Right hindlimb (tissue), 1 donor: ENCODE results near the gene SOX5.
"Not testable (repeated sequence)": the region's sequence is repeated elsewhere in the genome, so short reads cannot be mapped to it uniquely, and the experiment has no call there.

Experiments used
- DNase-seq: peaks from one replicate; pipeline ENCODE4 v3.0.0-alpha.2; 2018

The SOX5 gene

DNA sequence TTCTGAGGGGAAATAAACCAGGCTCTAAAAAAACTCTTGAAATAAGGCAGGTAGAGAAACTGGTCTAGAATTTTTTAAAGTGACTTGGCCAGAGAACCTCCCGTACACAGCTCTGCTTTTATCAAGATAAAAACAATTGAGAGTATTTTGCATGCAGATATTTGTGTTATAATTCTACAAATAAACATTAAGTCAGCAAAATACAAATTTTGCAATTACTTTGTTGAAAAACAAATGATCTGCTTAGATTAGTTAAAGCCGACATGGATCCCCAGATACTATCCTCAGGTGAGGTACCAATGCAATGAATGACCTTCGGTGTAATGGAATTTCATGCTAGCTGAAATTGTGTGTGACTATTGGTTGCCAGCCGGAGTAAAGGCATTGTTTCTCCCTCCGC lies 197.2 kb downstream of the SOX5 start:
- no peak for DNase-seq

DNA sequence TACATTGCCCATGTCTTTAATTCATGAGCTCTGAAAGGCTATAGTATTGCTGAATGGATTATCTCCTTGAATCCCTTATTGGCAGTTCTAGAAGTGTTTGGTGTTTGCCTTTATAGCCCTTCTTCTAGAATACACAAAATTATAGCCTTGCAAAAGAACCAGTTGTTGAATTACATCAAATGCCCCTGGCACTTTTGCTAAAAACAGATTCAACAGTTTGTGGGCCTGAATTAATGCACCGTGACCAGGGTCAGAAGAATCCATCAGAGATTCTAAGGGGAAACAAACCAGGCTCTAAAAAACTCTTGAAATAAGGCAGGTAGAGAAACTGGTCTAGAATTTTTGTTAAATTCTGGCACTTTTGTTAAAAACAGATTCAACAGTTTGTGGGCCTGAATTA lies 197.8 kb downstream of the SOX5 start:
- no peak for DNase-seq

DNA sequence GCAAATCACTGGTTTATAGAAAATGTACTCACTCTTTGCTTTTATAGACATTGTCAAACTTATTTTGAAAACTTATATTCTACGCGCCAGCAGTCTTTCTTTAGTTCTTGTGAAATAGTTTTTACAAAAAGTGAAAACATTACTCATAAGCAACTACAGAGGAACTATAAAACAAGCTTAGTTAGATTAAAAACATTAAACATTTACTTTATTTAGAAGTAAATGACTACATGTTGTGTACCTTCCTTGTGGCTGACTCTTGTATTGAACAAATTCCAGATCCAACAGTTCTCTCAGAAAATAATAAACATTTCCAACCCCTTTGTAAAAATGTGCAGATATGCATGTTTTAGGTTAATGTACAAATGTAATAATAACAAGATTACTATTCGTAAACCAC lies 198.5 kb downstream of the SOX5 start:
- no peak for DNase-seq

DNA sequence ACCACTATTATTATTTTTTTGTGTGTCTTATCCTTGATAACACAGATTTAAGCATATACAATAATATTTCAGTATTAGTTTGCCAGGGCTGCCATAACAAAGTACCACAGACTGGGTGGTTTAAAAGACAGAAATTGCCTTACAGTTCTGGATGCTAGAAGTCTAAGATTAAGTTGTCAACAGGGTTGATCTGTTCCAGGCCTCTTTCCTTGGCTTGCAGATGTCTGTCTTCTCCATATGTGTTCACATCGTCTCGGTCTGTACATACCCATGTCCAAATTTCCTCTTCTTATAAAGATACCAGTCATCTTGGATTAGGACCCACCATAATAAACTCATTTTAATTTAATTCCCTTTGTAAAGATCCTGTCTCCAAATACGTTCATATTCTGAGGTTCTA lies 204.8 kb downstream of the SOX5 start:
- no peak for DNase-seq

DNA sequence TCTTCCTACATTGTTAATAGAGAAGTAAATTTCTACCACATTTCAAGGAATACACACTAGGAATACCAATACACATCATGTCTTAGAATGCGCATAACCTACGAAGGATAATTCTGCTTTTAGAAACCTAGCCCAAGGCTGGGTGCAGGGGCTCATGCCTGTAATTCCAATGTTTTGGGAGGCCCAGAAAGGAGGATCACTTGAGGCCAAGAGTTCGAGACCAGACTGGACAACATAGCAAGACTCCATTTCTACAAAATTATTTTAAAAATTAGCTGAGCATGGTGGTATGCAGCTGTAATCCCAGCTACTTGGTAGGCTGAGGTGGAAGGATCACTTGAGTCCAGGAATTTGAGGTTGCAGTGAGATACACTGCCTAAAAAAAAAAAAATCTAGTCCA lies 206.9 kb downstream of the SOX5 start:
- no peak for DNase-seq

DNA sequence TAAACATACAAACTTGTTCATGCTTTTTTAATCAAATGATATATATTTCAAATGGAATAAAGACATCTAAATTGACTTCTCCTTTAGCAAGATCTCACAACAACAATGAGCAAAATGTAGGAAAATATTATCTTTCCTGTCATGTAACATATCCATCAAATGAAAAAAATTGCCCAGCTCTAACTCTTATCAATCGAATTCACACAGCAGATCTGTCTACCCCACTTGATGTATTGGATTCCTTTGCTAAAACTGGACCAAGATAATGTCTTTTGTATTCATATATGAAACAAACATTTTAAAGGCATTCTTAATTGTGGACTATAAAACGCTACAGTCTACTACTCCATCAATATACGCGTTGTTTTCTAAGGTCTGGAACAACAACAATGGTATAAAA lies 218.0 kb downstream of the SOX5 start:
- no peak for DNase-seq

DNA sequence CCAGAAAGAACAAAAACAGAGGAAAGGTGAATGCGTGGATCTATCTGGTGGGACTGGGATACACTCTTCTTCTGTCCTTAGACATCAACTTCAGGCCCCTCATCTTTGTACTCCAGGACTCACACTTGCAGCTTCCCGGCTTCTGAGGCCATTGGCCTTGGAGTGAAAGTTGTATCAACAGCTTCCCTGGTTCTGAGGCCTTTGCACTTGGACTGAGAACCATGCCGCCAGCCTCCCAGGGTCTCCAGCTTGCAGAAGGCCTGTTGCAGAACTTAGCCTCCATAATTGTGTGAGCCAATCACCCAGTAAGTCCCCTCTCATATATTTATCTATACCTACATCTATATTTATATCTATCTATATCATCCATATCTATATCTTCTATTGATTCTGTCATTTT lies 218.4 kb downstream of the SOX5 start:
- DNase-seq: no peak

DNA sequence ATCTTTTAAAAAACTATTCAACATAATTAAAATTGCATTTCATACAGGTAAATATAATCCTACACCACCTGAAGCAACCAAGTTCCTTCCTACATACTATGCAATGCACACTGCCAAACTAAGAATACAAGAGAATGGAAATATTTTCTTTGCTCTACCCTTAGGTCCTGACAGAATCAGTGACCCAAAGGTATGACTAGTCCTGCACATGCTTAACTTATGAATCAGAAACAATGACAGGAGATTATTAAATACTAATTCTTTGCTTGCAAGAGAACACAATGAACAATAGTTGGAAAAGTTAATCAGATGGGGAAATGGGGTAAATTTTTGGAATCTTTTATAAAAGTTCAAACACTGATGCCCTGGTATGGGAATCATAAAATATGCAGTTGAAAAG lies 220.1 kb downstream of the SOX5 start:
- no peak for DNase-seq

DNA sequence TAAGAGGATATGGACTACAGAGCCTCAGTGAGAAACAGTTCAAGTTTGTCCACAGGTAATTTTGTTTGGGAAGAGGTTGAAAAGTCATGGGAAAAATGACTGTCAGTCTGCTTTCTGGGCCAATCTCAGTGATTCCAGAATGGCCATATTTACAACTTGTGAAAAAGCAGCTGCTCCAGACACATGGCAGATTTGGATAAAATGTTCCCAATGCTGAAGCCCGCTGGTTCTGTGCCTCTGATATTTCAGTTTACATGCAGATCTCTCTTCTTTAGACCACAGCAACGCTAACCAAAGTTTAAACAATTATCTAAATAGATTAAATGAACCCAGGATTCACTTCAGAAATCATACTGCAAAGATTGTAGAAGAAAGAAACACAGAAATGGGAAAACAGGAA lies 222.8 kb downstream of the SOX5 start:
- DNase-seq: no peak

DNA sequence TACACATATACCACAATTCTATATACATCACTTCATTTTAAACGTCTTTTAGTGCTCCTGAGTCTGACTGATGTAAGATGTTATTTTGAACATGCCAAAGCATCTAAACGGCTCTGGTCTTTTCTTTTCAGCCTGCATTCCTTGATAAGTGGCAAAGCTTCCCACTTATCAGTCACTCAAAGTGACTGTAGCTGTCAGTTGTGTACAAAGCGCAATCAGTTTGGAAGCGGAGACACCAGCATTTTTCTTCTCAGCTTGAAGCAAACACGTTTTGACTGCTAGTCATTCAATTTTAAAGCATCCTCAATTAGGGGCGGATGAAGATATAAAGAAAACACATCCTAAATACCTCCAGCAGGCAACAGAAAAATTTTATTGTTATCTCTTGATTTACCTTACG lies 226.8 kb downstream of the SOX5 start:
- no peak for DNase-seq

DNA sequence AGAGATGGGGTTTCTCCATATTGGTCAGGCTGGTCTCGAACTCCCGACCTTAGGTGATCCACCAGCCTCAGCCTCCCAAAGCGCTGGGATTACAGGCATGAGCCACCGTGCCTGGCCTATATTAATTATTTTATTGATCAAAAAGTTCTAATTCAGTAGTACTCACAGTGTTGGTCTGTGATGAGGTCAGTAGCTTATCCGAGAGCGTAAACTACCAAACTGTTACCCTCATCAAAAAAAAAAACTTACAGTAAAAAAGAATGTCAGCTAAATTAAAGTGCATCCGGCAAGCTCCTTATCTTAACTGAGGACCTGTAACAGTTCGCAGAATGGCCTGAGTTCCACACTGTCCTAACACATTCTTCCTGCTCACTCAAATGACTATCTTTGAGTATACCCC lies 228.2 kb downstream of the SOX5 start:
- no peak for DNase-seq

DNA sequence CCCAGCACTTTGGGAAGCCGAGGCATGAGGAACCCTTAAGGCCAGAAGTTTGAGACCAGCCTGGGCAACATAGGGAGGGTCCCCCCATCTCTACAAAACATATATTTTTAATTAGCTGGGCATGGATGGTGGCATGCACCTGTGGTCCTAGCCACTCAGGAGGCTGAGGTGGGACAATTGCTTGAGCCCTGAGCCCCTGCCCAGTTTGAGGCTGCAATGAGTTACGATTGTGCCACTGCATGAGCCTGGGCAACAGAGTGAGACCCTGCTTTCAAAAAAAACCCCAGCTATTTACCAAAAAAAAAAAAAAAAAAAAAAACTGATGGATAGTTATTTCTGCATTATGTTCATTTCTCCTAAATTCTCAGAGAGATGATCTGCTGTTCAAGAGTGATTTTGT lies 230.0 kb downstream of the SOX5 start:
- no peak for DNase-seq

DNA sequence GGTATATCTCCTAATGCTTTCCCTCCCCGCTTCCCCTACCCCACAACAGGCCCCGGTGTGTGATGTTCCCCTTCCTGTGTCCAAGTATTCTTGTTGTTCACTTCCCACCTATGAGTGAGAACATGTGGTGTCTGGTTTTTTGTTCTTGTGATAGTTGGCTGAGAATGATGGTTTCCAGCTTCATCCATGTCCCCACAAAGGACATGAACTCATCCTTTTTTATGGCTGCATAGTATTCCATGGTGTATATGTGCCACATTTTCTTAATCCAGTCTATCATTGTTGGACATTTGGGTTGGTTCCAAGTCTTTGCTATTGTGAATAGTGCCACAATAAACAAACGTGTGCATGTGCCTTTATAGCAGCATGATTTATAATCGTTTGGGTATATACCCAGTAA lies 239.1 kb downstream of the SOX5 start:
- not testable (repeated sequence) for DNase-seq

DNA sequence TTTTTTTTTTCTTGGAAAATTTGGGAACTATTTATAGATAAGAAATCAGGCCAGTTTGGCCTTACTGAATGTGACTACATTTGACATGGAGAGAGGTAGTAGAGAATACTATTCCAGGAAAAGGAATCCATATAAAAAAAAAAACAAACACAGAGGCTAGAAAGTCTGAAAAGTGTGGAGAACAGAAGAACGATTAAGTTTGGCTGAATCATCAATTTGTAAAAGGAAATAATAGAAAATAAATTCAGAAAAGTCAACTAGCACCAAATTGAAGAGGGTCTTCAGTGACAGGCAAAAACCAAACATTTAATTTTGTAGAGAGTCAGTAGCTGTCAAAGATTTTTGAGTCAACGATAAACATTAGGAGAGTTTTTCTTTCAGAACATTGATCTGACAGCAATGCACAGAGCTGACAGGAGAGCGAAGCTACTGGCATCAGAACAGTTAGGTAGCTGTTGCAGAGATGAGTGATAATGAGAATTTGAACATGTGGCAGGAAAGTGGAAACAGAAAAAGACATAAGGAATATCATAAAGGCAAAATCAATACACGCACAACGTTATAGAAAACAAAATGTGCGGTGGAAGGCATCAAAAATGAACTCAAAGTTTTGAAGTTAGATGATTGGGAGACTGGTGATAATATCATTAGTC lies 241.2 kb downstream of the SOX5 start:
- no peak for DNase-seq

DNA sequence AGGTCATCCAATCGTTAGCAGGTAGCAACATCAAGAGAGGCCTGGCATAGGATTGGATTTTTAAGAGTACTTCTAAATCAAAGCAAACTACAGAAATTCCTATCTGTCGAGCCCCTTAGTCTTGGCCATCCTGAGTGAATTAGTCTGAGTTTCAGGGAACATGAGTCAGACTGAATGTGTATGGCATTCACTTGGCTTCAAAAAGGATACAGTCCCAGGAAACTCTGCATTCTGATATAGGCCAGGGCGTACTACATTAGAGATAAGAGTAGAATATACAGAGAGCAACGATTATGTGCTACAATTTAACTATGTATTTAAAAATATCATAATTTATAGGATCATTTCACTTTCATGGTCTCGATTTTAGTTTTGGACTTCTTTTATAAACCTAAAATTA lies 242.2 kb downstream of the SOX5 start:
- DNase-seq: no peak

DNA sequence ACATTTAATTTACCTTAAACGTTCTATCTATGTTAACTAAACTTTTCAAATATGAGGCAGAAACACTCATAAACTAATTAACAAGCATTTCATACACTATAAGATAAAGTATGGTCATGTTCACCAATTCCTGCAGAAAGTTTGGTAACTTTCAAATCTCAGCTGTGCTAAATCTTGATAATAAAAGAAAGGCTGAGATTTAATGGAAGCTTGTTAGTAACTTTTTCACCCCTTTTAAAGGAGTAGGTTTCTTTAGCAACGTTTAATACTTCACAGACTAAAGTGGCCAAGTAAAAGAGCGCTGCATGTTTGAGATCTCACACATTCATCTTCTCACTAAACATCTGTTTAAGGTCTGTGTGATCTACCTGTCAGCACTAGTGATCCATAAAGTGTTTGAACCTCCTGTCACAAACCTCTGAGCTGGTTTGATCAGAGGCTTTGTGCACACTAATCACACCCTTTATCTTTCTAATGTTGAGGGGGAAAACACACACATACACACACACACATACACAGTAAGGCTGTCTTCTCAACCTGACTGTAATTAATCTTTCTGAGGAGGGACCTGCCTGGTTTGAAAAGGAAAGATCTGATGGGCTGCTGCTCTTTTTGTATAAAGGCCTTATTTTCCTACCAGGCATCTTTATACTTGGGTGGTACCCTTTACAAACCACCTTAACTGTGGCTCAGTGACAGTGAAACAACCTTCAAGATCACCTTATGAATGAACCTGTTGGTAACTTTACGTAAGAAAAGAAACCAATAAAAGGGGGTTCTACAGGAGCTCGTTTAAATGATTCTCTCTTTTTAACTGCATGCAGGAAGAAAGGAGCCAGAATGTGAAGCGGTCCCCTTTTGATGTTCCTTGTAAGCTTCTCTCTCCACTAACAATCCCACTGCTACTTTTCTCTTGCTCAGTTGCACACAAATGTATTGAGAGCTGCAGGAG lies 244.2 kb downstream of the SOX5 start:
- DNase-seq: no peak

DNA sequence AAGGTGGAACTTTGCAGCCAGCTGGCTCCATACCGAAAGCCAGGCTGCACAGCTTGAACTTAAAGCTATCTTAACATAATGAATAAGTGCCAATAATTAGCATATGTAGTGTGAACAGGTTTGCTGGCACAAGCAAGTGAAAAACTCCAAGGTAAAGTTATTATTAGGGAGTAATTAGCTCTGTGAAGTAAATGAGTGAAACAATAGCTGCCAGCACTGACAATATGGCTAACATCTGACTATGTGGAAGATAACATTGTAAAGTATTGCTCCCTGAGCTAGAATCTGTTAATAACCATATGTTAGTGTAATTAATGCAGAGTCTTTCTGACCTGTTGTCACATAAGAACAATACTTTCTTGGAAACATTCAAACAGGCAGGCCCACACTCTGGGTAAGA lies 246.4 kb downstream of the SOX5 start:
- DNase-seq: no peak

DNA sequence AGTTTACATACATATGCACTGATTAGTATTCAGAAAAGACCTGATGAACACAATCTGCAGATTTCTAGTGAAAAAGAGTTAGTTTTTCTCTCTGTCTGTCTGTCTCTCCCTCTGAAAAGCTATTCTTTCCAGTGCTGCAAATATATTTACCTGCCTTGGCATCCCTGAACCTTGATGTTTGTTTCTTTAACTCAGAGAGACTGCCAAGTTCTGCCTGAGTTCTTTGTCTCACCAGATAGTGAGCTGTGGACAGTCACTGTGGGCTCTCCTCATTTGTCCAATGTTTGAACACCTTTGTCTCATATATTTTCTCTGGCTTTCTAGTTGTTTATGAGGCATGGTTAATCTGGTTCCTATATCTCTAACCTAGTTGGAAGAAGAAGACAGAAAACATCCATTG lies 250.4 kb downstream of the SOX5 start:
- DNase-seq: no peak

DNA sequence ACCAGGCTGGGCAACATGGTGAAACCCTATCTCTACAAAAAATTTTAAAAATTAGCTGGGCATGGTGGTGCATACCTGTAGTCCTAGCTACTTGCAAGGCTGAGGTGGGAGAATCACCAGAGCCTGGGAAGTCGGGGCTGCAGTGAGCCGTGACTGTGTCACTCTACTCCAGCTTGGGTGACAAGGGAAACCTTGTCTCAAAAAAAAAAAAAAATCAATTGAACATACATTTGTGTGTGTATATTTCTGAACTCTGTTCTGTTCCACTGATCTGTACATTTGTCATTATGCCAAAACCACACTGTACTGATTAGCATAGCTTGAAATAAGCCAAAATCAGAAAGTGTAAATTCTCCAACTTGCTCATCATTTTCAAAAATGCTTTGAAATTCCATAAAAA lies 254.6 kb downstream of the SOX5 start:
- no peak for DNase-seq

DNA sequence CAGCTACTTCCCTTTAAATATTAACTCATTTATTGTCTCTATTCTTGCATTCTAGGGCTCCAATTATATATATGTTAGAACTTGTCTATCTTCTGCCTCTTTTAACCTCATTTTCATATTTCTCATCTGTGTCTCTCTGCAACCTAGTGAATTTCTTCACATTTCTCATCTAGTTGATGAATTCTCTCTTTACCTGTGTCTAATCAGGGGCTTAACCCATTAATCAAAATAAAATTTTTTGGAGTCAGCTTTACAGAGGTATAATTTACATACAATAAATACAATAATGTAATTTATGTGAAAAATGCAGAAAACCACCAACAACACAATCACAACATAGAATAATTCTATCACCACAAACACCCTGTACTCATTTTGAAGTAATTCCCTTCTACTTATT lies 255.2 kb downstream of the SOX5 start:
- DNase-seq: no peak

DNA sequence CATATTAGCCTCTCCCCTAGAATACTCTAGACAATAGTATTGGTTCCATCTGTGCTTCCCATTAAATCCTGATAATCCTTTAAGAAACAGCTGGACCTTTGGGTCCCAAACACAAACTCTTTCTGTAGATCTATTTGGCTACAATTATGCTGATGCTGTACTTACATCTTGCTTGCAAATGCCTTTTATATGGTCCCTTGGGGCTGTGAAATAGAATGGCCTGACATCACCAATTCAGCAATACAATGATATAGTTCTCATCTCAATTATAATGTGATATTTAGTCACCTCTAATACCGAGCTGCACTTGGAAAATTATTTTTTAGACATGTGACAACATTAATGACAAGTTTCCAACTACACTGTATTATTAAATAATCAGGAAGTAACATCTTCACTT lies 261.5 kb downstream of the SOX5 start:
- no peak for DNase-seq

DNA sequence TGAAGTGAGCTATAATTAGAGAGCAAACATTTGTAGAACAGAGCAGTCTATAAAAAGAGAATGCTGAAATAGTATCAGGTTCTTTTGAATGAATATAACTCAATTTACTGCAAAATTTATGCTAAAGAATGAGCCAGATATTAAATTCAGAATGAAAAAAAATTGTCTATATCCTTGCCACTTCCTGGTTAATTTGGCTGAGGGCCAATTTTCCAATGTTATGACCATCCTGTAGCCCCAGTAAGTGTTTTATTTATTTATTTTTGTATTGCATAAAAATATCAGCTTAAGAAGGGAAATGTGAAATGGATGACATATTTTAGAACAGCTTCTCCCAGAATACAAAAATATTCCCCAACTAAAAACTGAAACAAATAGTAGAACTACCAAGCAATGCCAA lies 263.4 kb downstream of the SOX5 start:
- no peak for DNase-seq

DNA sequence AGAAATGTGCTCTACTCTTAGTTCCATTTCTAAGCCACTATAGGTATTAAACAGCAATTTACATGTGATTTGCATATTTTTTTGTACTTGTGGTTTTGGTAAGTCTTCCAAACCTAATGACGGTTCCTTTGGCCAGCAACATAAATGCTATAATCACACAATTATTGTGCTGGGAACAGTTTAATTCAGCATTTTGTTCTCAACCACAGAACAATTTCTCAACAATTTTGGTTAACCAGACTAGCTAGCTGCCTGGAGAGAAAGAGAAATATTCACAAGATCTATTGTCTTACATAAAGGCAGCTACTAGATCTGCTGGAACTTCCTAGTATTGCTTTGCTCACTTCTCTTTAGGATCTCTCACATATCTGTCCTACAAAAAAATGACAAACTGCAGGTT lies 265.3 kb downstream of the SOX5 start:
- no peak for DNase-seq

DNA sequence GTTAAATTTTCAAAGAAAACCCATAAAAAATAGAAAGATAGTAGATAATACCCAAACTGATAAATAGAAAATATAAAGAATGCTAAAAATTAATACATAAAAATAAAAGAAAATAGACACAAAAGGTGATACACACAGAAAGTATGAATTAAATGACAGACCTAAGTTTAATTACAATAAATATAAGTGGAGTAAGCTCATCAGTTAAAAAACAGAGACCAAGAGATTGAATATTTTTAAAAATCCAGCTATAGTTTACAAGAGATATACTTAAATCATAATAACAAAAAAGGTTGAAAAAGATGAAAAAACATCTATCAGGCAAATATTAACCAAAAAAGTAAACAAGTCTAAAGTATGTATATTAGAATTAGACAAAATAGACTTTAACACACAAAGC lies 268.2 kb downstream of the SOX5 start:
- DNase-seq: no peak

DNA sequence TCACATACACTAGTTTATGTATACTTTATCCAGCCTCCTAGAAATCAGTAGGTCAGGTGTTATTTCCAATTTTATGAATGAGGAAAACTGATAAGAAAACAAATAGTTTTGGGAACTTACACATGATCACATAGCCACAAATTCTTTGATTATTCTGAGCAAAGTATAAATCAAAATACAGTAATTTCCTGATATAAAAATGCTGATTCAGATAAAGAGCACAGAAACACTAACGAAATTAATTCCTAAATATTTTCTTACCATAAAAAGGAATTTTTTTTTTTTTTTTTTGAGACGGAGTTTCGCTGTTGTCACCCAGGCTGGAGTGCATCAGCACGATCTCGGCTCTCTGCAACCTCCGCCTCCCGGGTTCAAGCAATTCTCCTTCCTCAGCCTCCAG lies 275.4 kb downstream of the SOX5 start:
- no peak for DNase-seq
